Prostate gland (tissue), 2 donors: Measurements from ENCODE around the gene RAI14. TPM values are rescaled to one million over a fixed set of nuclear protein-coding genes. Genes with fewer than 3 reads are reported as not detected.

Experiments used
- DNase-seq: peaks from one replicate; pipeline ENCODE4 v3.0.0-alpha.2; 2019; ENCODE audit warnings: low spot score
- H3K27ac ChIP-seq, 2 donors: fragments of 200-600 bp; sonication (generic); 2 replicates each; pipeline ENCODE4 v1.5.1; 2017 to 2019
- H3K27me3 ChIP-seq: fragments of 200-600 bp; sonication (generic); replicated peaks from 2 replicates; pipeline ENCODE4 v1.5.1; 2019; ENCODE audit not compliant: insufficient read depth
- H3K36me3 ChIP-seq, 2 donors: fragments of 200-600 bp; sonication (generic); 1 replicate in 1 of 2; 2 replicates in 1 of 2; pipeline versions ENCODE4 v1.5.1 to v1.8.1; 2017 to 2019
- H3K4me1 ChIP-seq: fragments of 200-600 bp; sonication (generic); replicated peaks from 2 replicates; pipeline ENCODE4 v1.5.1; 2019
- H3K4me3 ChIP-seq, 2 donors: fragments of 200-600 bp; sonication (generic); 2 replicates each; pipeline ENCODE4 v1.5.1; 2017 to 2019
- H3K9me3 ChIP-seq: fragments of 200-600 bp; sonication (generic); 2 replicates; pipeline ENCODE4 v1.5.1; 2017
- POLR2A ChIP-seq: fragments of 450-650 bp; IDR thresholded peaks from one replicate; pipeline ENCODE4 v1.6.1; 2016; ENCODE audit warnings: antibody characterized with exemption, mild to moderate bottlenecking
- POLR2AphosphoS5 ChIP-seq: sonication (generic); formaldehyde crosslinking; IDR thresholded peaks from one replicate; pipeline ENCODE4 v1.6.1; 2017; ENCODE audit warnings: antibody characterized with exemption
- WGBS: methylation state at CpG from one replicate; pipeline ENCODE4 v1.1.5; 2018; 5-methylcytosine and 5-hydroxymethylcytosine counted together
- intact Hi-C: fragments of 100-400 bp; cut with DNase I; formaldehyde crosslinking; loops from one replicate; pipeline ENCODE4 v1.14.2; 2022
- total RNA-seq, 2 donors: library from RNA; depleted of rRNA; stranded (reverse); fragments of >200 nt; gene quantifications; one replicate each; pipeline ENCODE4 v1.1.0, GENCODE V29; 2016
- TF ChIP-seq, protein P1 (sequence below), 4 experiments: fragments of 200-600 bp in 2 of 4; fragments of 450-650 bp in 2 of 4; sonication (generic) in 2 of 4; IDR thresholded peaks; 1 replicate in 3 of 4; 2 replicates in 1 of 4; pipeline ENCODE4 v1.5.1; 2016 to 2019; ENCODE audit warnings: antibody characterized with exemption in 4 of 4, mild to moderate bottlenecking in 2 of 4, moderate library complexity in 2 of 4

Gene RAI14
- 10 to 100 TPM in 1 of 2 donors, 1 to 10 TPM in 1; 9.6 to 23.7 TPM for total RNA-seq

DNA sequence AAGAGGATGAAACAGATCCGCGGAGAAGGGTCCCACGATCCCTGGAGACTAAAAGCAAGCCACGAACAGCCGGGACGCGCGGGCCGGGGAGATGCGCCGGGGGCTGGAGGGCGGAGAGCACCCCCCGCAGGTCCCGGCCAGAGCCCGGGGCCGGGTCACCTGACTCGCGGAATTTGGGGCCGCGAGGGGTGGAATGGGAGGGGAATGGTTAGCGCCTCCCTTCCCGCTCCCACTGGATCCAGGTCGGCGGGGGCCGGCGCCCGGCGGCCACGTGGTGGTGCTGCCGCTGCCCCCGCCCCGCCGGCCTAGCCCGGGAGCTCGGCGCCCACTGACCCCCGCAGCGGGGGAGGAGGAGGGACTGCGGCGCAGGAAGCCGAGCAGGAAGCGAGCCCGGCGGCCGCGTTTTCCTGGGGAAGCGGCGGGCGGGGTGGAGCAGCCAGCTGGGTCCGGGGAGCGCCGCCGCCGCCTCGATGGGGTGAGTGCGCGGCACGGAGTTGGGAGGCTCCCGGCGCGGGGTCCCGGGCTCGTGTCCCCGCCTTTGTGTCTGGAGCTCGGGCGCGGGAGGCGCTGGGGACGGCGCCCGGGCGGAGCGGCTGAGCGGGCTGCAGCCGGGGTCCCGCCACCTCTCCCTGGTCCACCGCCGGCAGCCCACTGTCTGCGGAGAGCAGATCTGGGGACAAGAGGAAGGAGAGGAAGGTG is at the start of gene RAI14:
Gene RAI14 (plus strand): TSS at position 328 of the 699 bp plus-strand sequence. CDS start 30,592 bp downstream, outside the sequence.
- 0% methylated on average over 68 of the region's 79 CpGs for WGBS
- DNase-seq, result peak; percentile 76
- no peaks in the 10 kb centered on the region for H3K36me3 ChIP-seq
- TF ChIP-seq POLR2AphosphoS5 (peak; percentile 41), POLR2A (peak; percentile 75)
- TF ChIP-seq, protein P1, sequence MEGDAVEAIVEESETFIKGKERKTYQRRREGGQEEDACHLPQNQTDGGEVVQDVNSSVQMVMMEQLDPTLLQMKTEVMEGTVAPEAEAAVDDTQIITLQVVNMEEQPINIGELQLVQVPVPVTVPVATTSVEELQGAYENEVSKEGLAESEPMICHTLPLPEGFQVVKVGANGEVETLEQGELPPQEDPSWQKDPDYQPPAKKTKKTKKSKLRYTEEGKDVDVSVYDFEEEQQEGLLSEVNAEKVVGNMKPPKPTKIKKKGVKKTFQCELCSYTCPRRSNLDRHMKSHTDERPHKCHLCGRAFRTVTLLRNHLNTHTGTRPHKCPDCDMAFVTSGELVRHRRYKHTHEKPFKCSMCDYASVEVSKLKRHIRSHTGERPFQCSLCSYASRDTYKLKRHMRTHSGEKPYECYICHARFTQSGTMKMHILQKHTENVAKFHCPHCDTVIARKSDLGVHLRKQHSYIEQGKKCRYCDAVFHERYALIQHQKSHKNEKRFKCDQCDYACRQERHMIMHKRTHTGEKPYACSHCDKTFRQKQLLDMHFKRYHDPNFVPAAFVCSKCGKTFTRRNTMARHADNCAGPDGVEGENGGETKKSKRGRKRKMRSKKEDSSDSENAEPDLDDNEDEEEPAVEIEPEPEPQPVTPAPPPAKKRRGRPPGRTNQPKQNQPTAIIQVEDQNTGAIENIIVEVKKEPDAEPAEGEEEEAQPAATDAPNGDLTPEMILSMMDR (IDR thresholded peaks at IDR 0.05), result peak in 1 of 4 experiments; percentile 18
- no peaks in the 10 kb centered on the region for H3K27me3 ChIP-seq
- H3K27ac ChIP-seq, result peak within 1 kb of the TSS; percentile 89 to 90
- H3K4me3 ChIP-seq, result peak within 1 kb of the TSS; percentile 52 to 80
- intact Hi-C loops, result loop anchor here (2.0 to 10.0 kb wide), 5 partner anchors 47 to 239 kb away; no protein-coding TSS in a partner anchor
- H3K4me1 ChIP-seq, result no peaks in the 10 kb centered on the region
- H3K9me3 ChIP-seq, result no peaks in the 10 kb centered on the region

DNA sequence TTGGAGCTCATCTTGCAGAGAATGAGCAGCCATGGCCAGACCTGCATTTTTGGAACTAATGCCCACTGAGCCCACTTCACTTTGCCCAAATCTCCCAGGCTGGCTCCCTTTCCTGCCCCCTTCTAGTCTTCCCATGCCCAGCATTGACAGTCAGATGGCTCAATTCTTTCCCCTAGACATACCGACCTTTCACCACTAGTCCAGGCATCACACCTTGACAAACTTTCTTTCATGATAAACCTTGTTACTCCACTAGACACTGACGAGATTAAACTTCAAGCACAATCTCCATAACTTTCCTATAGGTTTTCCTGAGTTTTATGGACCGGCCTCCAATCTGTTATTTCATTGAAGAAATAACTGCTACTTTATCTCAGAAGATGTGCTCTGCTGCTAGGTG is 47.8 kb upstream of the RAI14 start:
- TF ChIP-seq, protein P1 (IDR thresholded peaks at IDR 0.05), result no peak
- TF ChIP-seq POLR2A, result no peak
- no peak for TF ChIP-seq POLR2AphosphoS5
- Histone ChIP-seq H3K9me3 (no peaks in the 10 kb centered on the region), H3K36me3 (no peaks in the 10 kb centered on the region), H3K4me1 (no peaks in the 10 kb centered on the region), H3K27ac (no peak overlapping the region), H3K4me3 (no peak overlapping the region), H3K27me3 (no peaks in the 10 kb centered on the region)
- DNase-seq, result no peak
- intact Hi-C loops, result loop anchor here (2.0 kb wide), 1 partner anchor 48 kb away; the partner anchor contains the start of gene RAI14
- WGBS, result 57% methylated on average over 3 of the region's 3 CpGs

DNA sequence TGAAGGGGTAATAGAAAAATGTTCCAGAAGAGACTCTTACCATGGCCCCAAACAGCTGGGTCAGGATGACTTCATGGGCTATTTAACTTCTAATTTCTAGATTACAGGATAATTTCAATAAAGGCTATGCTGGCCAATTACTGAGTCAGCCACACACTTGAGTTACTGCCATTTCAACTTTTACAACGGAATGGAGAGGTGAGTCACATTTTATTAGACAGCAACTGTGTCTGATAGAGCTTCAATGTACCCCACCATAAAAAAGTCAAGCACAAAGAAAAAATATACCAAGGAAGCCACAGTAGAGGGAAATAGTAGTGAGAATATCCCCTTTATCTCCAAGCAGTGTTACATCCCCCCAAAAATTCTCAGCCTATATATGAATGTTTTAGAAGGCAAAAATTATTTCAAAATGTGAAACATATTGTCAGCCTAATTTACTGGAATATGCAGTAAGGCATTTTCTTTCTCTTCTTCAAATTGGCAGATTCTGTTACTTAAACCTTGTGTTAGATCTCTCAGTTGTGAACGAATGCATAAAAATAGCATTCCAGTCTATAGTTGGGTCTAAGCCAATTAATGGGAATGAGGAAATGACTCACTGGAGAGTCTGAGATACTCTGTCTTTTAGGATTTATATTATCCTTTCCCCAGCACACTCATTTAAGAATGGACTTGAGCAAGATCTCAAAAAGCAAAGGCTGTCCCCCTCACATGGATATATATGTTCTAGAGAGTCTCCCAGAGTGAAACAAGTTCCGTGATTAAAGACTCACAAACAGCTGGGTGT is 47.1 kb upstream of the RAI14 start:
- Histone ChIP-seq H3K27ac (no peak overlapping the region), H3K9me3 (no peaks in the 10 kb centered on the region), H3K27me3 (no peaks in the 10 kb centered on the region), H3K36me3 (no peaks in the 10 kb centered on the region), H3K4me1 (no peaks in the 10 kb centered on the region), H3K4me3 (no peak overlapping the region)
- intact Hi-C loops, result loop anchor here (2.0 kb wide), 1 partner anchor 48 kb away; the partner anchor contains the start of gene RAI14
- DNase-seq, result peak; percentile 23
- TF ChIP-seq POLR2AphosphoS5, result peak; percentile 57
- TF ChIP-seq, protein P1 (IDR thresholded peaks at IDR 0.05), result no peak
- WGBS, result 20% methylated on average over 3 of the region's 3 CpGs

DNA sequence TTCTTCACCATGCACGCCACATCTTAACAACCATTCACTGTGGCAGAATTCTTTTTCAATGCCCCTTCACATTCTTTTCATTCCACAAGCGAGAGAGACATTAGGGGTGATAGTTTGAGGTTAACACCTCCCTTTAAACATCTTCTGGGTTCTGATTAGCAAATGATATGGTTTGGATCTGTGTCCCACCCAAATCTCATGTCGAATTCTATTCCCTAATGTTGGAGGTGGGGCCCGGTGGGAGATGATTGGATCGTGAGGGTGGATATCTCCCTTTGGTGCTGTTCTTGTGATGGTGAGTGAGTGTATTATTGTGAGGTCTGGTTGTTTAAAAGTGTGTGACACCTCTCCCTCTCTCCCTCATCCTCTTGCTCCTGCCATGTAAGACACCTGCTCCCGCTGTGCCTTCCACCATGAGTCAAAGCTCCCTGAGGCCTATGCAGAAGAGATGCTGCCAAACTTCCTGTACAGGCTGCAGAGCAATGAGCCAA is 46.1 kb upstream of the RAI14 start:
- H3K4me1 ChIP-seq, result no peaks in the 10 kb centered on the region
- no peaks in the 10 kb centered on the region for H3K27me3 ChIP-seq
- 95% methylated on average over 6 of the region's 6 CpGs for WGBS
- intact Hi-C loops, result loop anchor here (2.0 kb wide), 1 partner anchor 47 kb away; the partner anchor contains the start of gene RAI14
- H3K4me3 ChIP-seq, result no peak overlapping the region
- TF ChIP-seq POLR2A (no peak), POLR2AphosphoS5 (no peak)
- TF ChIP-seq, protein P1 (IDR thresholded peaks at IDR 0.05), result no peak
- no peaks in the 10 kb centered on the region for H3K9me3 ChIP-seq
- DNase-seq, result no peak
- H3K27ac ChIP-seq, result no peak overlapping the region
- H3K36me3 ChIP-seq, result no peaks in the 10 kb centered on the region
